Trophoblast cell (in vitro differentiated cells and primary cell): ENCODE results near the gene KLHL18.
A peak's percentile ranks its signal among the peaks of the same experiment; 100 is the strongest.

Source experiments
- DNase-seq, 2 donors: peaks; one replicate each; pipeline ENCODE4 v3.0.0-alpha.2; 2016
- H2AFZ ChIP-seq: 2 replicates; pipeline ENCODE4 v1.6.1; 2013; ENCODE audit warnings: low read length, moderate library complexity, mild to moderate bottlenecking; ENCODE audit not compliant: insufficient read depth, poor library complexity
- H2AK5ac ChIP-seq: 2 replicates; pipeline ENCODE4 v1.6.1; 2013; ENCODE audit warnings: mild to moderate bottlenecking, low read length
- H2BK120ac ChIP-seq: 2 replicates; pipeline ENCODE4 v1.6.1; 2013; ENCODE audit warnings: low read length, mild to moderate bottlenecking, moderate library complexity; ENCODE audit not compliant: insufficient read depth, poor library complexity
- H2BK12ac ChIP-seq: 2 replicates; pipeline ENCODE4 v1.6.1; 2013; ENCODE audit warnings: mild to moderate bottlenecking, low read length, moderate library complexity
- H2BK5ac ChIP-seq: 2 replicates; pipeline ENCODE4 v1.6.1; 2013; ENCODE audit warnings: low read length, low read depth, moderate library complexity, mild to moderate bottlenecking; ENCODE audit not compliant: poor library complexity
- H3K14ac ChIP-seq: 2 replicates; pipeline ENCODE4 v1.6.1; 2013; ENCODE audit warnings: mild to moderate bottlenecking, low read length
- H3K18ac ChIP-seq: 2 replicates; pipeline ENCODE4 v1.6.1; 2013; ENCODE audit warnings: mild to moderate bottlenecking, low read length
- H3K23ac ChIP-seq: 2 replicates; pipeline ENCODE4 v1.6.1; 2013; ENCODE audit warnings: low read length
- H3K27ac ChIP-seq: 2 replicates; pipeline ENCODE4 v1.5.1; 2013; ENCODE audit warnings: low read depth, mild to moderate bottlenecking, inconsistent platforms, low read length, moderate library complexity
- H3K27me3 ChIP-seq: 2 replicates; pipeline ENCODE4 v1.6.1; 2013; ENCODE audit warnings: inconsistent platforms, mild to moderate bottlenecking, low read length, moderate library complexity; ENCODE audit not compliant: insufficient read depth
- H3K36me3 ChIP-seq, 2 experiments: 1 replicate in 1 of 2; 2 replicates in 1 of 2; pipeline ENCODE4 v1.6.1; 2013; ENCODE audit warnings: low read length in 2 of 2, mild to moderate bottlenecking in 2 of 2, moderate library complexity in 1 of 2; ENCODE audit not compliant: insufficient read depth in 2 of 2, control insufficient read depth in 1 of 2
- H3K4ac ChIP-seq: 2 replicates; pipeline ENCODE4 v1.6.1; 2013; ENCODE audit warnings: low read depth, mild to moderate bottlenecking, low read length, moderate library complexity
- H3K4me1 ChIP-seq, 2 experiments: 1 replicate in 1 of 2; 2 replicates in 1 of 2; pipeline ENCODE4 v1.6.1; 2013; ENCODE audit warnings: low read length in 2 of 2, mild to moderate bottlenecking in 2 of 2, moderate library complexity in 1 of 2; ENCODE audit not compliant: insufficient read depth in 2 of 2, control insufficient read depth in 1 of 2
- H3K4me2 ChIP-seq: 2 replicates; pipeline ENCODE4 v1.6.1; 2013; ENCODE audit warnings: inconsistent platforms, mild to moderate bottlenecking, low read length, moderate library complexity
- H3K4me3 ChIP-seq: 2 replicates; pipeline ENCODE4 v1.5.1; 2013; ENCODE audit warnings: mild to moderate bottlenecking, low read depth, low read length, inconsistent platforms
- H3K79me1 ChIP-seq: one replicate; pipeline ENCODE4 v1.6.1; 2013; ENCODE audit warnings: low read length
- H3K79me2 ChIP-seq: 2 replicates; pipeline ENCODE4 v1.6.1; 2013; ENCODE audit warnings: low read length, mild to moderate bottlenecking; ENCODE audit not compliant: control insufficient read depth, insufficient read depth, poor library complexity
- H3K9ac ChIP-seq: 2 replicates; pipeline ENCODE4 v1.6.1; 2013; ENCODE audit warnings: mild to moderate bottlenecking, low read length
- H3K9me3 ChIP-seq: 2 replicates; pipeline ENCODE4 v1.6.1; 2013; ENCODE audit warnings: low read depth, mild to moderate bottlenecking, control low read depth, inconsistent platforms, low read length; ENCODE audit not compliant: insufficient read depth
- H4K12ac ChIP-seq: 2 replicates; pipeline ENCODE4 v1.6.1; 2013; ENCODE audit warnings: low read depth, mild to moderate bottlenecking, low read length, moderate library complexity
- H4K8ac ChIP-seq: 2 replicates; pipeline ENCODE4 v1.6.1; 2013; ENCODE audit warnings: low read depth, mild to moderate bottlenecking, low read length, moderate library complexity
- H4K91ac ChIP-seq: one replicate; pipeline ENCODE4 v1.6.1; 2013; ENCODE audit warnings: low read depth, mild to moderate bottlenecking, low read length, moderate library complexity
- WGBS: extraction: QIAGEN DNeasy Blood & Tissue Kit; methylation state at CpG from one replicate; pipeline ENCODE4 v1.1.7; 2013; ENCODE audit warnings: missing lambda C conversion rate; ENCODE audit not compliant: insufficient read length, insufficient coverage; ENCODE audit errors: extremely low coverage; 5-methylcytosine and 5-hydroxymethylcytosine counted together

Gene KLHL18

DNA sequence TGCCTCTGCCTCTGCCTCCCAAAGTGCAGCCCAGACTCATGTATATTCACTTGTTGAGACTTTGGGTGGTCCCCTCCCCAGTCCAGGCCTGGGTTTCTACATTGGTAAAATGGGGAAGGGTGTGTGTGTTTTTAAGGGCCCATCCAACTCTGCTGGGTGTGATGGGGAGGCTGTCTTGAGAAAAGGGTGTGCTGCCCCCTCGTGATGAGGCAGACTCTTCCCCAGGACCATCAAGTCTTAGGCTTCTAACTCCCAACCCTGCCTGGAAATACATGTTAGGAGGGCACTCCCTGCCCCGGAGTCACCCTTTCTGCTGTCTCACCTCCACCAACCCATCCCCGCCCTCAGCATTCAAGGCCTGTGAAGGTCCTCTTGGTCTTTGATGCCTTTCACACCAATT, 93.6 kb downstream of the KLHL18 start:
- H3K36me3 ChIP-seq = no peaks in the 10 kb centered on the region
- no peak overlapping the region for H4K91ac ChIP-seq
- H2BK5ac ChIP-seq = no peak overlapping the region
- no peak overlapping the region for H4K12ac ChIP-seq
- no peak overlapping the region for H2AFZ ChIP-seq
- H2AK5ac ChIP-seq = no peak overlapping the region
- no peak overlapping the region for H3K23ac ChIP-seq
- no peak overlapping the region for H2BK12ac ChIP-seq
- H3K4ac ChIP-seq = no peak overlapping the region
- WGBS = no CpG with 5 or more reads among the region's 3 CpGs
- H3K4me1 ChIP-seq = peaks cover 0 to 5% of the 10 kb centered on the region in 2 experiments
- no peak overlapping the region for H3K27ac ChIP-seq
- H3K4me3 ChIP-seq = no peak overlapping the region
- H3K14ac ChIP-seq = no peak overlapping the region
- peaks cover 10% of the 10 kb centered on the region for H3K79me1 ChIP-seq
- no peaks in the 10 kb centered on the region for H3K27me3 ChIP-seq
- peaks cover 2% of the 10 kb centered on the region for H3K9me3 ChIP-seq
- no peak overlapping the region for H3K18ac ChIP-seq
- no peak overlapping the region for H2BK120ac ChIP-seq
- no peak overlapping the region for H3K9ac ChIP-seq
- H3K79me2 ChIP-seq = peaks cover 9% of the 10 kb centered on the region
- no peak for DNase-seq
- H4K8ac ChIP-seq = no peak overlapping the region
- H3K4me2 ChIP-seq = no peak overlapping the region

DNA sequence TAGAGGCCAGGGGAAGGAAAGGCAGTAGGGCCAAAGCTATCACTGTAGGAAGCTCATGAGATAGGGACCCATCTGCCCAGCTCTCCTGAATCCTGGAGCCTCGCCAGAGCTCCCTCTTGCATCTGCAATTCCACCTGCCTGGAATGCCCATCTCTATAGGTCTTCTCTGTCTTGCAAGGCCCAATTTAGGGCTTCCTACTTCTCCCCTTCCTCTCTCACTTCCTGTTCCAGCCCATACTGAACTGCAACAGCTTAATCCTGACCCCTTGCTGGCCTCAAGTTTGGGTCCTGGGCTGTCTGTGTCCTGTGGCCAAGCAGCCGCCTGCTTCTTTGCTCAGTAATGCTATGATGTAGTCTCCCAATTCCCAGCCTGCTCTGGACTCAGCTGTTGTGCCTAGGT, 94.4 kb downstream of the KLHL18 start:
- H3K36me3 ChIP-seq = no peaks in the 10 kb centered on the region
- H3K79me1 ChIP-seq = peaks cover 10% of the 10 kb centered on the region
- no peaks in the 10 kb centered on the region for H3K27me3 ChIP-seq
- H4K91ac ChIP-seq = no peak overlapping the region
- no peak overlapping the region for H2AK5ac ChIP-seq
- no peak overlapping the region for H2BK5ac ChIP-seq
- H2BK120ac ChIP-seq = no peak overlapping the region
- no peak overlapping the region for H3K18ac ChIP-seq
- H2BK12ac ChIP-seq = no peak overlapping the region
- peaks cover 12% of the 10 kb centered on the region for H3K79me2 ChIP-seq
- peak overlapping the region; percentile 9 for H3K9ac ChIP-seq
- H4K8ac ChIP-seq = no peak overlapping the region
- H3K4me1 ChIP-seq = peaks cover 4 to 10% of the 10 kb centered on the region in 2 experiments
- no CpG with 5 or more reads among the region's 2 CpGs for WGBS
- H3K4ac ChIP-seq = no peak overlapping the region
- no peak overlapping the region for H3K4me2 ChIP-seq
- H3K27ac ChIP-seq = no peak overlapping the region
- H2AFZ ChIP-seq = no peak overlapping the region
- DNase-seq = no peak
- no peak overlapping the region for H3K14ac ChIP-seq
- peaks cover 2% of the 10 kb centered on the region for H3K9me3 ChIP-seq
- no peak overlapping the region for H4K12ac ChIP-seq
- no peak overlapping the region for H3K23ac ChIP-seq
- no peak overlapping the region for H3K4me3 ChIP-seq

DNA sequence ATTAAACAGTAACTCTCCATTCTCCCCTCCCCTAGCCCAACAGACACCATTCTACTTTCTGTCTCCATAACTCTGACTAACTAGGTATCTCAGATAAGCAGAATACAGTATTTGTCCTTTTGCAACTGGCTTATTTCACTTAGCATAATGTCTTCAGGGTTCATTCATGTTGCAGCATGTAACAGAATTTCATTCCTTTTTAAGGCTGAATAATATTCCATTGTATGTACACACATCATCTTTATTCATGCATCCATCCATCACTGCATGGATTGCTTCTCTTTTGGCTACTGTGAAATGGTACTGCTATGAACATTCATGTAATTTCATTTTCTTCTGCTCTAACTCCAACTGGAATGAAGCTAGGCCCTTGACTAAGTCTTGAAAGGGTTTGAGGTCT, 96.1 kb downstream of the KLHL18 start:
- no peak overlapping the region for H3K4me2 ChIP-seq
- no peak overlapping the region for H4K8ac ChIP-seq
- H3K4me3 ChIP-seq = no peak overlapping the region
- no peak for DNase-seq
- no peak overlapping the region for H3K18ac ChIP-seq
- peaks cover 12% of the 10 kb centered on the region for H3K79me2 ChIP-seq
- no peak overlapping the region for H2BK12ac ChIP-seq
- H3K14ac ChIP-seq = no peak overlapping the region
- no peak overlapping the region for H3K27ac ChIP-seq
- H3K36me3 ChIP-seq = no peaks in the 10 kb centered on the region
- H3K9ac ChIP-seq = no peak overlapping the region
- no peaks in the 10 kb centered on the region for H3K27me3 ChIP-seq
- no peak overlapping the region for H4K12ac ChIP-seq
- no peak overlapping the region for H3K23ac ChIP-seq
- no peak overlapping the region for H3K4ac ChIP-seq
- peaks cover 4 to 10% of the 10 kb centered on the region in 2 experiments for H3K4me1 ChIP-seq
- H2AFZ ChIP-seq = no peak overlapping the region
- H3K9me3 ChIP-seq = peaks cover 2% of the 10 kb centered on the region
- H2BK120ac ChIP-seq = no peak overlapping the region
- H3K79me1 ChIP-seq = peaks cover 10% of the 10 kb centered on the region
- no peak overlapping the region for H2BK5ac ChIP-seq
- no peak overlapping the region for H2AK5ac ChIP-seq
- no peak overlapping the region for H4K91ac ChIP-seq

DNA sequence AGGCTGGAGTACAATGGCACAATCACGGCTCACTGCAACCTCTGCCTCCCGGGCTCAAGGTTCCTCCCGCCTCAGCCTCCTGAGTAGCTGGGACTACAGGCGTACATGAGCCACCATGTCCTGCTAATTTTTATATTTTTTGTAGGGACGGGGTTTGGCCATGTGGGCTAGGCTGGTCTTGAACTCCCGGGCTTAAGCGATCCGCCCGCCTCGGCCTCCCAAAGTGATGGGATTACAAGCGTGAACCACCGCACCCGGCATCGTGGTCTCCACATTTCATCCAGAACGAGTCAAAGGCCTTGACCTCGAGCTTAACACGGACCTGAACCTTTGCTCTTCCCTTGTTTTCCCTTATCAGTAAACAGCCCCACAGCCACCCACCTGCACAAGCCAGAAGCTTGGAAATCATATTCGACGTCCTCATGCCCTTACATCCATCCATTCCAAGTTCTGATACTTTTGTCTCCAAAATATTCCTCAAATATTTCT, 96.7 kb downstream of the KLHL18 start:
- H3K4me3 ChIP-seq = peak overlapping the region; percentile 4

More for the DNA sequence above, 96.7 kb downstream of the KLHL18 start:
- no peak for DNase-seq
- Histone ChIP-seq H4K8ac (no peak overlapping the region), H3K27ac (no peak overlapping the region), H2BK12ac (no peak overlapping the region), H3K79me1 (peaks cover 10% of the 10 kb centered on the region), H3K4me2 (peak overlapping the region; percentile 67), H2AK5ac (no peak overlapping the region), H3K14ac (no peak overlapping the region), H3K4ac (peak overlapping the region; percentile 10), H4K12ac (peak overlapping the region; percentile 35), H3K79me2 (peaks cover 12% of the 10 kb centered on the region), H3K27me3 (no peaks in the 10 kb centered on the region), H2AFZ (no peak overlapping the region), H3K9me3 (peaks cover 2% of the 10 kb centered on the region), H3K23ac (no peak overlapping the region), H3K4me1 (peaks cover 4 to 10% of the 10 kb centered on the region in 2 experiments), H3K18ac (no peak overlapping the region), H3K9ac (no peak overlapping the region), H3K36me3 (no peaks in the 10 kb centered on the region), H2BK120ac (no peak overlapping the region), H2BK5ac (no peak overlapping the region), H4K91ac (no peak overlapping the region)
- WGBS = no CpG with 5 or more reads among the region's 19 CpGs
